ENCODE data around the gene NR2F1.

DNA sequence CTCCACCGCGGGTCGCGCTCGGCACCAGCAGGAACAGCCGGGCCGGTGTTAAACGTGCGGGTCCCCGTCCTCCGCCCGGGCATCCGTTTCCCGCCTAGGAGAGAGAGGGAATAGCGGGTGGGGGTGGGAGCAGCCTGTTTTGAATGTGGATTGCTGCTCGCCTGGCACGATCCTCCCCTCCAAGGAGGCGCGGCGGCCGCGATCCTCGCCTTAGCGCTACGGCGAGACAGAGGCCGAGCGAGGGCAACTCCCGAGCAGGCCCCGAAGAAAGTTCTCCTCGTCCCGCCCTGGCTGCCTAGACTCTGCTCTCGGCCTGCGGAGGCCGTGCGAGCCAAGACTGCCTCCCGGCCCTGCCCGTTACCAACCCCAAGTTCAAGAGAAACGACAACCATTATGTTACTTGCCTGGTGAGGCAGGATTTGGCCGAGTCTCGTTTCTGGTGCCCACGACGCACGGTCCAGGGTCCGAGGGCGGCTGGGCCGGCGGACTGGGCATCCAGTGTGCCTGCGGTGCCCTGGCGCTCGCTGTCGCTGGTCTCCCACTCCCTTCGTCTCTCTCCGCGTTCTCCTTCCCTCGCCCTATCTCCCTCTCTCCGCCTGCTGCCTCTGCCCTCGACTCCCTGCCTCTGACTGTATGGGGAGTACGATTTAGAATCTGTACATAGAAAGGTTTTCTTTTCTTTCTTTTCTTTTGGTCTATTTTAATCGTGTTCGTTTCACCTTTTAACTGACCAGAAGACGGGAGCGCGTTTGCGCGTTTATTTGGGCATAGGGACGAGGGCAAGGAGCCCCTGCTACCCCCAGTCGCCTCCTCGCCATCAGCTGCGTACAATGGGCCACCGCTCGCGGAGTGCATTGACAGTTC, 2.7 kb upstream of the NR2F1 start:
- TF ChIP-seq, protein P1, sequence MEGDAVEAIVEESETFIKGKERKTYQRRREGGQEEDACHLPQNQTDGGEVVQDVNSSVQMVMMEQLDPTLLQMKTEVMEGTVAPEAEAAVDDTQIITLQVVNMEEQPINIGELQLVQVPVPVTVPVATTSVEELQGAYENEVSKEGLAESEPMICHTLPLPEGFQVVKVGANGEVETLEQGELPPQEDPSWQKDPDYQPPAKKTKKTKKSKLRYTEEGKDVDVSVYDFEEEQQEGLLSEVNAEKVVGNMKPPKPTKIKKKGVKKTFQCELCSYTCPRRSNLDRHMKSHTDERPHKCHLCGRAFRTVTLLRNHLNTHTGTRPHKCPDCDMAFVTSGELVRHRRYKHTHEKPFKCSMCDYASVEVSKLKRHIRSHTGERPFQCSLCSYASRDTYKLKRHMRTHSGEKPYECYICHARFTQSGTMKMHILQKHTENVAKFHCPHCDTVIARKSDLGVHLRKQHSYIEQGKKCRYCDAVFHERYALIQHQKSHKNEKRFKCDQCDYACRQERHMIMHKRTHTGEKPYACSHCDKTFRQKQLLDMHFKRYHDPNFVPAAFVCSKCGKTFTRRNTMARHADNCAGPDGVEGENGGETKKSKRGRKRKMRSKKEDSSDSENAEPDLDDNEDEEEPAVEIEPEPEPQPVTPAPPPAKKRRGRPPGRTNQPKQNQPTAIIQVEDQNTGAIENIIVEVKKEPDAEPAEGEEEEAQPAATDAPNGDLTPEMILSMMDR (conservative IDR thresholded peaks at IDR 0.05; ENCODE audit: low read length) = no peak
- TF ChIP-seq EZH2phosphoT487 (IDR thresholded peaks at IDR 0.05; ENCODE audit: borderline replicate concordance, low read depth, low read length) = no peak
